Non-pigmented ciliary epithelial cell (primary cell): ENCODE measurements around the gene PRKAG2.

ENCODE experiments used
- DNase-seq: peaks from one replicate; pipeline ENCODE4 v3.0.0-alpha.2; 2010; ENCODE audit warnings: low read depth

Gene PRKAG2

DNA sequence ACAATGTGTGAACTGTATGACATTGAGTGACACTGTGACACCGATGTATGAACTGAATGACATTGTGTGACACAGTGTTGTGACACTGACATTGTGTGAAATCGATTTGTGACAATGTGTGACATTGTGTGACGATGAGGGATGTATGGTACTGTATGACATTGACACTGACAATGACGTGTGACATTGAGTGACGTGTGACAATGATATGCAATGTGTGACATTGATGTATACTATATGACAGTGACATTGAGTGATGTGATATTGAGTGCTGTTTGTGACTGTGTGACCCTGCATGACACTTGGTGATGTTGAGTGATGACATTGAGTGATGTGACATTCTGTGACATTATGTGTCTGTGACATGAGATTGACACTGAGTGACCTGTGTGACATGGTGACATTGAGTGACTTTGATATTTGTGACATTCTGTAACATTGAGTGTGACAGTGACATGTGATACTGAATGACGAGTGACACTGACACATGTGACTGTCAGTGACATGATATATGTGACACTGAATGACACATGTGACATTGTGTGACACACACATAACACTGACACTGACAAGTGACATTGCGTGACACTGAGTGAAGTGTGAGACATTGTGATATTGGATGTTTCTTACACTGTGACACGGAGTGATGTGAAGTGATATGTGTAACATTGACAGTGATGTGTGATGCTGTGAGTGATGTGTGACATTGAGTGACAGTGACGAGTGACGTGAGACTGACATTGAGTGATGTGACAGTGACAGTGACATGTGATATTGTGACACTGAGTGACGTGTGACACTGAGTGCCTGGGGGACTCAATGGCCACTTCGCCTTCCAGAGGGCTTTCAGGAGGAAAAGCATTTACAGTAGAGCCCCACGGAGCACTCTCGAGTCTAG lies 167.5 kb downstream of the PRKAG2 start:
- DNase-seq = no peak

DNA sequence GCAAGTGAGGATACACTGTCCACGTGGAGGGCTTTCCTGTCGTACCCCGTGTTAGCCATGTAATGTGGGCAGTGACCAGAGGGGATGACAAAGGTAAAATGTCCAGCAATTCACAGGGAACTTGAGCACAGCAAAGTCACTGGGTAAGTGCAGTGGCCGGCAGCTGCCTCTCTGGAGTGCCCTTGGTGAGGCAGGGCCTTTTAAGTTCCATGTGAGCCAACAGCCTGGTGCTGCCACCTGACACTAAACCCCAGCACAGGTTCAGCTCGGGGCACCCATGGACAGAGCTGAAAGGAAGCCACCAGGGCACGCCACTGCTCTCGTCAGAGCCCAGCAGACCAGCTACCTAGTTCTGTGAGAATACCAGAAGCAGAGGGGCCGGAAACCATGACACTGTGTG lies 168.3 kb downstream of the PRKAG2 start:
- no peak for DNase-seq

DNA sequence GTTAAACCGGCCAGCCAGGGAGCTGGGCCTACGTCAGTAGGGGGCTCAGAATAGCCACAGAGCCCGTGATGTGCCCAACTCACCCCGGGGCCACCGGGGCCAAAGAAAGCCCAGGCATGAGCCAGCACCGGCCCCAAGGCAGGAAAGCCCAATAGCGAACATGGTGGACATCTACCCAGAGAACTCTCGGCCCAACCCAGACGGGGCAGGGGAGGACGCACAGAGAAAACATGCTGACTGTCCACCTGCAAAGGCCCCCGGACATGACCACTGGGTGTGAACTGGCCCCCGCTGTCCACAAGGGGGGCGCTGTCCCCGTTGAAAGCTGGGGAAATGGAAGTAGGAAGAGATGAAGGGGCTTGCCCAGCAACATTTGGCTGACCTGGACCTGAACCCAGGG lies 169.2 kb downstream of the PRKAG2 start:
- DNase-seq = no peak

DNA sequence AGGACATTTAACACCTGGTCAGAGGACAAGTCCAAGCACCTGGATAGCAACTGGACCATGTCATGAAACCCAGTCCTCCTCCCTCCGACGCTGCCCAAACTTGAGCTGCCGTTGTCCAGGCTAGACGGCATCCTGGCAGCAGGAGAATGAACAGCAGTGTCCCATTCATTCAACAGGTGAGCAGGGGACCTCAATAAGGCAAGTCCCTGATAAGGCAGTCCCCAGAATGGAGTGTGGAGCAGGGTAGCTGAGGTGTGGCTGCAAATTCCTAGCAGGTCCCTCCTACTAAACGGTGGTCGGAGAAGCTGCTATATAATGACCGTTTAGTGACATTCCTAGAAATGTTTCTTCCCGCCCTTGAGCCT lies 169.8 kb downstream of the PRKAG2 start:
- no peak for DNase-seq

DNA sequence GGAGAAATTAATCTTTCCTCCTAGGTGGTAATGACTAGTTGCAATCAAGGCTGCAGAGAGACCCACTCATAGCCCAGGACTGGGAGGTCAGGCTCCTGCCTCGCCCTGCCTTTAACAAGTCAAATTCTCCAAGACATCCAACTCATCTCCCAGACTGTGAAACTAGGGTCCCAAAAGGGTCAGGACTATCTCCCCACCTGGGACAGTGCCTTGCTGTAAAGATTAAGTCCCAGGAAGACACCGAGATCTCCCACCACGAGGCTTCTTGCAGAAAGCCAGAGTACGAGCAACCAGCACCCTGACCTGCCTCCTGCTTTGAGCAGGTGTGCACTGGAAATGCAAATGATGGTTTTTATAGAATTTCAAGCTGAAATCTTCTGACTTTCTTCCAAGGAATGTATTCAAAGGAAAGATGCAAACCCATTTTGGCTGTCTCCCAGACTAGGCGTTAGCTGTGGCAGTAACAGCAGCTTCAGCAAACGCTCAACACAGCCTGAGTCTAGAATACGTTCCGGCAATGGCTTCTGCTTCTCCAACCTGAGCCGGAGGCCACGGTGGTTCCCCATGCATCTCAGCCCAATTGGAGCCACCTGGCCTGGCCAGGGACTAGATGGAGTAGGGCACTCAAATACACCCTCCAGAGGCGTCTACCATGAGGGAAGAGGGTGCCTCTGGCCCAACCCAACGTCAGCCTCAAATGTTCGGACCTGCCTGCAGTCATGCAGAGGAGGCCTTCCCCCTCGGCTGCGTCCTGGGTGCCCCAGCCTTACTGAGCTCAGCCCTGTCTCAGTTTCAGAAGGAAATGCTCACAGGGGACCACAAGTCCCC lies 170.4 kb downstream of the PRKAG2 start:
- DNase-seq = no peak

DNA sequence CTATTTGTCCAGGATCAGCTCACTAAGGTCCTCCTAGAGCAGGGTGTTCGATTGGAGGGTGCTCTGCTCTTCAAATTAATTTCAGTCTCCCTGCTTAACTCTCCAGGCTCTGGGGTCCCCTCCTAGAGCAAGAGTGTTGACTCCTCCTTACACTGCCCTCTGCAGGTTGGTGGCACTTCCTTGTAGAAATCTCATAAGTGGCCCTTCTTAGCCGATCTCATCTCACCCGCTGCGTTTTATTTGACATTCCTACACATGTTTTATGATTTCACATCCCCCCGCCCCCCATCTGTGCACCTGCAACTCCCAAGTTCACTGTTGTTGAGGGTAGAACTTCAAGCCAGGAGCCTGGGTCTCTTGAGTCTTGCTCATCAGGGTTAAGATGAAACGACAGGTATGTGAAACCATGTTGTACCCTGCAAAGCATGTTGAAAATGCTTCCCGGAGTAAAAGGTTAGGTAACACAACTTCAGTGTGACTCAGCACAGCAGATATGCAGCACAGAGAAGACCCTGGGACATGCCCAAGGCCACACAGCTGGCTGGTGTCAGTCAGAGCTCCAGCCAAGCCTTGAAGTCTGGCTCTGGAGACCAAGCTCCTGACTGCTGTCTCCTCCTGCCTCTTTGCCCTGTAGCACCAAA lies 171.2 kb downstream of the PRKAG2 start:
- no peak for DNase-seq

DNA sequence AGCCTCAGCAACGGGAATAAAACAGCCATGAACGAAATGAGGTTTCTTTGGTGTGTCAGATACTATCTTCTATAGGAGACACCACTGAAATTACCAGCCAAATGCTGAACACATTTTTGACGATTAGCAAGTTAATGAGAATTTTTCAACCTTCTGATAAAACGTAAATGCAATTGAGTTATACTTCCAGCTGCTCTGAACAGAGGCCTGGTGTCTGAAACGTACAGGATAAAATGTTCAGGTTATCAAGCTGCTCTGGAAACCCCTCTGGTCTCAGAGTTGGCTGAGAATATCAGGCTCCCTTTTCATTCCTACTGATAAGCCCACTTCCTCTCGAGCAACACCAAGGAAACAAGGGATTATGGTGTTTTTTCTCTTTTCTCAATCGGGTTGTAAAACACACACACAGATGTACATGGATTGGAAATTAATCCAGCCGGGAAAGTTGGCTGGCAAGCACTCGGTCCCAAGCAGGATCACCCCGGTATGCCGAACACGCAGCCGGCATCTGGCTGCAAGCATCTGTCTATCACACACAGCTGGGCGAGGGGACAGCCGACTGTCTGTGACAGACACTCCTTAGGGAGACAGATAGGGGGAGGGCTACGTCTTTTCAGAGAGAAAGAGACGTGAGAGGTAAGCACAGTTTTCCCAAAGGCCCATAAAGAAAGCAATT lies 171.8 kb downstream of the PRKAG2 start:
- DNase-seq = no peak

DNA sequence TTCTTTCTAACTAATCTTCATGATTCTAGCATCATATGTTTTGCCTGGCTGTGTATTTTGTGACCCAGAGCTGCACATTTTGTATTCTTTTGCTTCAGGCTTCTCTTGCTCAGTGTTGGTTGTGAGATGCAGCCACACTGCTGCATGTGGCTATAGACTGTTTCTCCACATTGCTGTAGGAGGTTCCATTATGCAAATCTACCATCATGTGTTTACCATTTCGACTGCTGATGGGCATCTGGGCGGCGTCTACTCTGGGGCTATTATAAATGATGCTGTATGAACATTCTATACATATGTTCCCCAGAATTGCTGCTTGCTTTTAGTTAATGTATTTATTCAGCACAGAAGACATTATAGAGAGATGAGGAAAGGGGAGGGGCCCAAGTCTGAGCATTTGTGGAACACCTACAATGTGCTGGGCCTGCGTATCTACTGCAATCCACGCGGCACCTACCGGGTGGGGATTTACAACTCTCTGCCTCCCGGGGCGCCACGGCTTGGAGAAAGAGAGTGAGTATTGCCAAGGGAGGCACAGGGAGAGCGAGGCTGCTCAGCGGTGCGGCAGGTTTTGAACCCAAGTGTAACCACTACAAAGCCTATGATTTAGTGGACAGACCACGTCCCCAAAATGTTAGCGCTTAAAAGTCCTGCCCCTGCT lies 172.5 kb downstream of the PRKAG2 start:
- no peak for DNase-seq

DNA sequence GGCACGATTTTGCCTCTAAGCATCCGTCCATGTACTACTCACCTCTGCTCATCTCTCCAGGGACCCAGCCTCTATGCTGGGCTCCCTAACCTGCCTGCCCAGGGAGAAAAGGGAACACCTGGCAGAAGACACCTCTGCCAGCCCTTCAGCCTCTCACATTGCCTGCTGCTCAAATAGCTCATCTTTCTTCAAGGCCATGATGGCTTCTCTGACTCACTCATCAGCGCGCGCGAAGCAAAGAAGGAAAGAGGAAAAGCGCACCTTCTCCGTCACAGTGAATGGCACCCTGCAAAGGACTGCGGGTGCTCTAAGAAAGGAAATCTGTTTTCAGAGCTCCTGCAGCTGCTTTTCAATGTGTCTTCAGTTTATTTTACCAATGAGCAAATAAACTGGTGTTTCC lies 174.0 kb downstream of the PRKAG2 start:
- DNase-seq = no peak

DNA sequence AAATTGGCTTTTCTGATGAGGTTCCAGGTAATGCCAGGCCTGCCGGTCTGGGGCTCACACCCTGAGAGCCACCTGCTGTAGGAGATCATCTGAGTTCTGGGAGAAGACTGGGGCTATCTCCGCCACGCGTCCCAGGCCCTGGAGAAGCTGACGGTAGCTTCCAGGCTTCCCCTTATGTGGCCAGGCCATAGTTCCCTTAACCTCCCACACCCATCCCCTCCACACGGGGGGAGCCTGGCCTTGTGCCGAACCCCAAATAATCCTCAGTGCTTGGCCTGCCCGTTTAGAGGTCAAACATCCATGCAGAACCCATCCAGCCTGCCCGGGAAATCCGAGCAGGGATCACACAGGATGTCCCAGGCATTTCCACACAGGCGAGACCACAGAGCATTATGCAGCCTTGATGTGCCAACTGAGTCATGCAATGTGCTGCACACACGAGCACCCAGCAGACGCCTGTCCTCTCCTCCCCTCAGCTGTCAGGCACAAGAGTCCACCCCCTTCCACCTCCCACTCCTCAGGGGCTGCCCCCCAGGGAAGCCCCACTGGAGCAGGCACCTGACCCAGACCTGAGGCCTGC lies 176.2 kb downstream of the PRKAG2 start:
- DNase-seq = no peak

DNA sequence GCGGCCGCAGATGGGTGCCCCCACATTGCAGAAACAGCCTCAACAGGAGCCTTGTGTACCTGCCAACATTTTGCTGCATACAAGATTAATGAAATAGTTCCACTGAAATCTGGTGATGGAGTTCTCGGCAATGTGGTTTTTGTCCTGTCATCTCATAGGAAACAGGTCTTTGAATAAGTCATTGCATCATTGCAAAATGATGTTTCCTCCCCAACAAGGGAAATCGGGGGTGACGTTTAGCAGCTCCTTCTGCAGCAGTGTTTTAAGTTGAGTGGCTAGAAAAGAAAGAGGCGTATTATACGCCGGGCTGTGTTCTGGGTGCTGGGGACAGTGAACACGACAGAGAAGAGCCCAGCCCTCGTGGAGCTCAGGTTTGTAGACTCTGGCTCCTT lies 177.0 kb downstream of the PRKAG2 start:
- peak; percentile 44 for DNase-seq

DNA sequence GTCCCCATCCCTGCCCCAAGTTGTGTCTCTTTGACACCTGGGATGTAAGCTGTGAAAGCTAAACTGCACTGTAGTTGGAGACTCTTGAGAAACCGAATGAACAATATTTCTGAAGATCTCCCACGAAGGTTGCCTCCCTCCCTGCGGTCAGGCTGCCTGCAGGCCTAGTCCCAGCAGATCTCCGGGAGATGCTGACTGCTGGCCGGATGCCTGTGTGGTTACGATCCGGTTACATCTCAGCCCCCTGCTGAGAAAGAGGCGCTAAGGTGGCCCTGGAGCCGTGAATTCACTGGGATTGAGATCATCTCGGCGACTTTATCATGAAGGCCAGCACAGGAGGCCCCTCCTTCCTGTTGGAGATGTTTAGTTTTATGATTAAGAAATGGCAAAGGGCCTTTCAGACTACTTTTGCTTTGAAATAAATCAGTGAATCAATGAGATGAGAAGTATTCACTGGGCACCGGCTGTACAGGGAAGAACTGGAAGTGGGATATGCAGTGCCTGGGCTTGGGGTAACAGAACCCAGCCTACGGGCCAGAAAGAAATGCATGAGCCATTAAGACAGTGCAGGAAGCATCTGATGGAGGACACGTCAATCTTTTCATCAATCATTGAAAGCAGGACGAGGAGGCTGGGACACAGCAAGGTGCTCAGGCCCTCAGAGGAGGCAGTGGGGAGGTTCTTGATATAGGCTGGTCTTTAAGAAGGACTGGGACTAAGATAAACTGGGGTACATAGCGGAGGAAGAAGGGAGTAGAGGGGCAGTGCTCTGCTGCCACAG lies 177.6 kb downstream of the PRKAG2 start:
- peak; percentile 95 for DNase-seq

DNA sequence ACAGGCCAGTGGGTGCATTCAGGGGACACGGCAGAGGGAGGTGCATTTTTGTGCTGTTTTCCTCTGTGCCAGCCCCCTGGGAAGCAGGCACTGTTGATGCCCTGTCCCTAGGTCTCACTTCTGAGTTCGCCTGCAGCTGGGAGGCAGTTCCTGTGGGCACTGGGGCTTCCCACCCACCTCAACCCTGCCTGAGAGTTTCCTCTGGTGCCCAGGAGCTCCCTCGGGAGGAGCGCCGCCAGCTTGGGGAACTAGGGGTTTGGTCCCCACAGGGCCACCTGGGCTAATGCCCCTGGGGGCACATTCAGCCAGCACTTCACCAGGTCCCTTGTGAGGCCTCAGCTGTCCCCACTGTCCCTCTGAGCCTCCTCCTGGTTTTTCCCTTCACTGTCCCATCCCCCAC lies 179.0 kb downstream of the PRKAG2 start:
- DNase-seq = no peak

DNA sequence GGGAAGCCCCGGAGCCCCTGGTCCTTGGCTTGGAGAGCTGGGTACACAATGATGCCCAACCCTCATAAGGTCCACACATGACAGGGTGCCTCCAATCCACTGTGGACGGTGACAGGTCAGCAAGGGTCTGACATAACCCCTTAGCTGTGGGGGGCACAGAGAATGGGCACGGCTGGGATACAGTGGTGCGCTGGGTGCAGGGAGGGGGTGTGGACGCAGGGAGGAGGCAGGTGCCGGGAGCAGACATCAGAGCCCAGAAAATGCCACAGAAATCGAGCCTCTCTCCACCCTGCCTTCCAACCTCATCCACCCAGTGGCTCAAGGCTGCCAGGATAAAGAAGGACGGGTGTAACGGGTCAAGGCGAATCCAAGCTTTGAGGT lies 179.4 kb downstream of the PRKAG2 start:
- DNase-seq = no peak

DNA sequence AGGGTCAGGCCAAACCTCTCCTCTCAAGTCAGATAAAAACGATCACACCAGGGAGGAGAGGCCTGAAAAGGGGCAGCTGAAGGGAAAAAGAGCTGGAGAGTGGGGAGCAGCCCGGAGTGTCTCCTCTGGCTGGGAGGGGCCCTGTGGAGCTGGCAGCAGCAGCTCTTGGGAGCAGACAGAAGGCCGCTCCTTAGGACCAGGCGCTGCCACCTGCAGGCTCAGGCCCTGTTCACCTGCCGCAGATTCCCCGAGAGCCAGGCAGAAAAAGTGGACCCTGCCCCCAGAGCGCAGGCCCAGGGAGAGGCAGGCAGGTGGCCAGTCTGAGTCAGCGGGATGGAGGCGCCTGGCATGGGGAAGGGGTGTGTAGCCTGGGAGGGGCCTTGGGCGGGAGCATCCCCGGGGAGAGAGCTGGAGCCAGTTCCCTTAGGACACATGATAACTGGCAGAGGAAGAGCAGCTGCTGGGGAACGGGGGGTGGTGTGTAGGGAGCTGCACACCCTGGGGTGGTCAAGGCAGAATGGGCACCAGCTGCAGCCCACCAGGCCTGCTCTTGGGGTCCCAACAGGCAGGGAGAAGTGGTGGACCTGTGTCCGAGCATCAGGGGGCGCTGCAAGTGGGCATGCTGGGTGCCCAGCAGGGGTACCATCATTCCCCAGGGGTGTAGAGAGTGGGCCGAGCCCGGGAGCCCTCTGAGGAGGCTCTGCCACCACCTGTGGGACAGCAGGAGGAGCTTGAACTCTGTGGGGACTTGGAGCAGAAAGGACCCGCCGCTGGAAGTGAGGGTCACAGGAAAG lies 180.0 kb downstream of the PRKAG2 start:
- no peak for DNase-seq

DNA sequence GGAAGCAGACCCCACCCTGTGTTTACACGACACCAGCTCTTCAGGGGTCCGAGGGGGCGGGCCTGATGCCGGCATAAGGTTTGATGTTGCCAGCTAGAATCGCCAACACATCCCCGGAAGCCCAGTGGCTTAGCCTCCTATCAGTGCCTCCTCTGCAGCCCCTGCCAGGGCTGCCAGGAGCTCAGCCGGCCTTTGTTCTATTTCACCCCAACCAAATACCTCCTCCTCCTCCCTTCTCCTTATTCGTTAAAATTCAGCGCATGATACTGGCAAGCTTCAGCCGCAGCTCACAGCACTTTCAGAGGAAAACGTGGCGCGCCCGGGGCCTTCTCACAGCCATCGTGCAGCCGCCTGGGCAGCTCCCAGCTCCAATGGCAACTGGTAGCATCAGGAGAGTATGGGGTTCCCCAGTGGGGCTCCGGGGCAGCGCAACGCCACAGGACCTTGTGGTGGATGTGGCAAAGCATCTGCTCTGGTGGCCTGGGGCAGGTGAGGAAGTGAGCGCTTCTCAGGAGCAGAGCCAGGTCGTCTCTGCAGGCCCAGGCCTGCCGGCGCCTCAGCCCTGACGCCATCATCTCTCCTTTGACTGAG lies 180.9 kb downstream of the PRKAG2 start:
- DNase-seq = no peak

DNA sequence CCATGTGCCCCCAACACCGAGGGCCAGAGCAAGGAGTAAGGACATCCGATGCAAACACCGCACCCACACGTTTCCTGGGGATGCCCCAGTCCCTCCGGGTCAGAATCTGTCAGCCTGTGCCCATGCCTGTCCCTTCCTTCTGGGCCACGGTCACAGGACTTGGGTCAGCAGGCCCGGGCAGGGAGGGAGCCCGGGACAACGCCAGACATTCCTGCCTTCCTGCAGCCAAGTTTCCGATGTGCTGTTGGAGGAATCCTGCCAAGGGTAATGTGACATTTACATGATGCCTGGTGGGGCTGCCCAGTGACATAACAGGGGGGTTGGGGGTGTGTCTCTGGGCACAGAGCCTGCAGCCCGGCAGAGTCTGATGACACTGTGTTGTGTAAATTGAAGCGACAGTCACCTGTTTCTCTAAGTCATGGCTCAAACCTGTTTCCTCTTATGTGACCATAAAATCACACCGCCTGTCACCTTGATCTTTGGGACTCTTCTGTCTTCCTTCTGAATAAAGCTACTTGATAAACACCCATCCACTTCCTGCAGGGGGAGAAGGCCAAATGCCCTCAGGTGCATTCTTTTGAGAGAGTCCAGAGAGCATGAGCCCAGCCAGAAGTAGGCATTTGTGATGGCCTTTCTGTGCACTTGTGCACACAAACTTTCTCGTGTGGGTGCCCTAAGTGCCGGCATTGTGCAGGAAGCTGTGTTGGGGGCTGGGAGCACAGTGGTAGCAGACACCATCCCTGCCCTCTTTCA lies 181.9 kb downstream of the PRKAG2 start:
- DNase-seq = no peak

DNA sequence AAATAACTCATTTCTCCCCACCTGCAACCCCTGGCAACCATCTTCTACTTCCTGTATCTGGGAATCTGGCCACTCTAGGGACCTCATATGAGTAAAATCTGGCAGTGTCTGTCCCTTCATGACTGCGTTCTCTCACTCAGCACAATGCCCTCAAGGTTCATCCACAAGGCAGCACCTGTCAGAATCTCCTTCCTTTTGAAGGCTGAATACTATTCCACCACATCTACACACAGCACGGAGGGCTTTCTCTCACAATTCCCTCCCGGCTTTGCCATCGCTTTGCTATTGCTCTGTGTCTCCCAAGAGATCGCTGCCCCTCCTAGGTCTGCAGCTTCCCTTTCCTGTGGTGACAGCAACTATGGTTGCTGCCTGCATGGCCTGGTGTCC lies 182.5 kb downstream of the PRKAG2 start:
- DNase-seq = no peak

DNA sequence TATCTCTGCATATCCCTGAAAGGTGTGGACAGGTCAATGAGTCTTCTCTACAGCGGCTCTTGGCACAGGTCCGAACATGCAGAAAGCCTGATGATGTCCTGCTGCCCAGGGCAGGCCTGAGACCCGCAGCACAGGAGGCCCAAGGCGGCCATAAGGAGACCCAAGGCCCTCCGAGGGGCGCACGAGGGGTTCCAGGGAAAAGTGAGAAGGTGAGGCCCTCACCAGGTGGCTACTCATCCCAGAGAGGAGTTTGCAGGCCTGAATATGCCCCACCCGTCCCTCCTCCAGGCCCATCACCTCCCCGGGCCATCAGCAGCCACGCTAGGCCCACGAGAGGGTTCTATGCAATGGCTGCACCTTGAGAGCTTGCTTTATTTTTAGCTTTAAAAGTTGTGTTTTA lies 183.8 kb downstream of the PRKAG2 start:
- no peak for DNase-seq
